ENCODE measurements around the gene RFX2.
A peak's percentile ranks its signal among the peaks of the same experiment; 100 is the strongest.
"Not testable (repeated sequence)": the region's sequence is repeated elsewhere in the genome, so short reads cannot be mapped to it uniquely, and the experiment has no call there.

Gene RFX2

GRCh38 chr19:6033744-6034264 is 76.5 kb downstream of the RFX2 start:
- DNase-seq: no peak

- no peak for DNase-seq
Observed at GRCh38 chr19:6032827-6033226, 77.5 kb downstream of the RFX2 start.

DNA sequence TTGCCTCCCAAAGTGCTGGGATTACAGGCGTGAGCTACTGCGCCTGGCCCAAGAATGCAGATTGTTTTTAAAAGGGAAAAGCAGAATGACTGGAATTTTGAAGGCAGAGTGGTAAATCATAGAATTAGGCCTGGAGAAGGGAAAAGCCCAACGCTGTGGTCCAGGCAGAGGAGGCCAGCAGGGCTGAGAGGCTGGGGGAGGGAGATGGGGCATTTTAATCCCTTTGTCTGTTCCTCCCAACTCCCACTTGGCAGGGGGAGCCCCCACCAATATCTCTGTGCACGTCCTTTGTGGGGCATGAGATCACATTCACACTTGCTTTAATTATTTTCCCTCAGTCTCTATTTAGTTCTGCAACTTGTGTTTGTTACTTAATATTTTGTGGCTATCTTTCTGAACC is 77.9 kb downstream of the RFX2 start:
- DNase-seq: no peak

GRCh38 chr19:6030214-6030507 is 80.1 kb downstream of the RFX2 start:
- DNase-seq: peak; percentile 71

GRCh38 chr19:6026390-6027227 is 83.7 kb downstream of the RFX2 start:
- DNase-seq: no peak

GRCh38 chr19:6024756-6025155 is 85.5 kb downstream of the RFX2 start:
- not testable (repeated sequence) for DNase-seq

DNA sequence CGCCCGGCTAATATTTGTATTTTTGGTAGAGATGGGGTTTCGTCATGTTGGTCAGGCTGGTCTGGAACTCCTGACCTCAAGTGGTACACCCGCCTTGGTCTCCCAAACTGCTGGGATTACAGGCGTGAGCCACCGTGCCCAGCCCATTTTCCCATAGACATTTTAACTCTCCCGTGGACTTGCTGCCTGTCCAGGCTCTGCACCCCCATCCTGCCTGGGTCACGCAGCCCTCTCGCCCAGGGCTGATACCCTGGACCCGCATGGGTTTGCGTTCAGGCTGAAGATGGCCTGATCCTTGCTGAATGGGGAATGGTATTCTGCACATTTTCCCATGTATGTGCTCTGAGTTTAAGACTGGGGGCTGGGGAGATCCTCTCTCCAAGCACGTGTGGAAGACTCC is 86.4 kb downstream of the RFX2 start:
- DNase-seq: no peak

- DNase-seq: no peak
Observed at GRCh38 chr19:6023085-6023682, 87.1 kb downstream of the RFX2 start.

DNA sequence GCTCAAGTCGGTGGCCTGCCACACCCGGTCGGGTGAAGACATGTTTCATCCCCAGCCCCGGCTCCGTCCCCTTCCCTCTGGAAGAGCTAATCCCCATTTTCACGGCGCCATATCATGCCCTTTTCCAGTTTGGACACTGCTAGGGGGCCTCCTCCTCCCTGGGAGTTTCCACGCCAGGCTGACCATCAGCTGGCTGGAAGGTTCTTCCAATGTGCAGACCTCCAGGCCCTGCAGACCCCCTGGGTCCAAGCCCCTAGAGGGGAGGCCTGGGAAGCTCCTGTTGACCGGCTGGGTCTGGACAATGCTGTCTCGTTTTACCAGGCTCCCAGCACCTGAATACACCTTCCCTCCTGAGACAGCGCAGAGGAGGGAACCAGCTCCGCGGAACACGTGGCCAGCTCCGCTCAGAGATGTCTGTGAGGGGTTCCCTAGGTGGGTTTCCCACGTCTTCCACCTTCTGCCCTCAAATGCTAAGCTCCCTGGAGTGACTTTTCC is 87.7 kb downstream of the RFX2 start:
- DNase-seq: no peak

GRCh38 chr19:6021878-6022569 is 88.3 kb downstream of the RFX2 start:
- DNase-seq: peak; percentile 83

DNA sequence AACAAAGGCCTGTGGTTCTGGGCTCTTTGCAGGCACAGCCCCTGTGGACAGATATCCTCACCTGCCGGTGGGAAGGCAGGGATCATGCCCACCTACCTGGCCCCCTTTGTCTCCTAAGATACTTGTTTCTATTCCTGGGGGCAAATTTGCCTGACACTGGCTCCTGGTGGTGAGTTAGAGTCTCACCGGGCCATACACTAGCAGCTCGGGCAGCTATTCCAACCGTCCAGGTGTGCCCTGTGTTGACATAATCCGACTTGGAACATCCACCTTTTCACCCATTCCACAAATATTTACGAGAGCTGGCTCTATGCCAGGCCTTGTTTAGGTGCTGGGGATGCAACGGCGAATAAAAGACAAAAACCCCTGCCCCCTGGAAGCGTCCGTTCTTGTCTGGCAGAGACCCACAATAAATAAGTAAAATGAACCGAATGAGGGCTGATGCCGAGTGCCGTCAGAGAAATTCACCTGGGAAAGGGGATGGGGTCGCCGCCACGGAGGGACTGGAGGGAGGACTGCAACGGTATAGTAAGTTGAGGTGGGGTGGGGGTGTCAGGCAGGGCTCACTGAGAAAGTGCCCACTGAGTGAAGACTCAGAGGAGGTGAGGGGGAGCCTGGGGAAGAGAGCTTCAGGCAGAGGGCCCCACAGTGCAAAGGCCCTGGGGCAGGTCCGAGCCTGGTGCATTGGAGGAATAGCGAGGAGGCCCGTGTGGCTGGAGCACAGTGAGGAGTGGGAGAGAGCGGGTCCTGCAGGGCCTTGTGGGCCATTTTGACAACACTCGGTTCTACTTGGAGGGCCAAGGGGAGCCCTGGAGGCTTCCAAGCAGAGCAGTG is 89.1 kb downstream of the RFX2 start:
- DNase-seq: no peak

DNA sequence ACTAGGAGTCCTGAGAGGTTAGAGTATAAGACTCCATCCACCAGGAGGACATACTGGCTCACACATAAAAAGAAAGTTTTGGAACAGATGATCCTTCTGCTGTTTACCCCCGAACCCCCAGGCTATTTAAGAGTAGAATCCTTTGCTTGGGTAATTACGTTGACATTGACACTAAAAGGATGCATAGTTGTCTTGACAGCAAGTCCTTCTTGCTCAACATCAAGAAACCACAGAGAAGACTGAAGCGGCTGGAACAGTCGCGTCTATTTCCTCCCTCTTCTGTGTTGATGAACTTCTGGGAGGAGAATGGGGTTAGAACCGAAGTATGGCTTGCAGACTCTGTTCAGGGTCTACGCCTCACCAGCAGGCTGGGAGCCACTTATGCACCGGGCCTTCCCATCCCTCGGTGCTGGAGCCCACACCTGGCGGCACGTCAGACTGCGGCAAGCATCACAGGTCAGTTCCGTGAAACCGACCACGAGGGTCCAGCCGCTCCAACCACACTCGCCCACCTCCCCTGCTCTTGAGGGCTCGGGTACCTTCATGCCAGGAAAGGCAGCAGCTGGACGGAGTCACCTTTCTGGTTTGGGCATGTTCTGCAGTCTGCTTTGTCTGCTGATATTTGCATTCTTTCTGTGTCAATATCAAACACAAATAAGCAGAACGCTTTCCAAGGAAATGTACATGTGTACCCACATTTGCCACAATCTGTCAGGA is 90.0 kb downstream of the RFX2 start:
- DNase-seq: no peak

DNA sequence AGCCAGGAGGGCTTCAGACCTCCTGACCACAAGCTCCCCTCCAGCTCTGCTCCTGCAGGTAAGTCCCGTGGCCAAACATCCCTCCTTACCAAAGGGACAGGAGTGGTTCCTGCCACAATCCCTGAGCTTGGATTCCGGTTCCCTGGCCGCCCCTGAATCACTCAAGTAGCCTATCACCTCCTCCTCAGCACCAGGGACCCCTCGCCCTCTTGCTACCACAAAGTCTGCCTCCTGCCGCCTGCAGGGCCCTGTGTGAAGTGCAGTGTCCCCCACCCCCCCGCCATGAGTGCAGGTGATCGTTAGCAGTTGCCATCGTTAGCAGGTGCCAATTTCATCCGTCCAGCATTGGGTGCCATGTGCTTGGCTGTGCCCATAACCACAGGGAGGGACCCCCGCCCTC is 91.5 kb downstream of the RFX2 start:
- no peak for DNase-seq

GRCh38 chr19:6017576-6017975 is 92.7 kb downstream of the RFX2 start:
- no peak for DNase-seq

DNA sequence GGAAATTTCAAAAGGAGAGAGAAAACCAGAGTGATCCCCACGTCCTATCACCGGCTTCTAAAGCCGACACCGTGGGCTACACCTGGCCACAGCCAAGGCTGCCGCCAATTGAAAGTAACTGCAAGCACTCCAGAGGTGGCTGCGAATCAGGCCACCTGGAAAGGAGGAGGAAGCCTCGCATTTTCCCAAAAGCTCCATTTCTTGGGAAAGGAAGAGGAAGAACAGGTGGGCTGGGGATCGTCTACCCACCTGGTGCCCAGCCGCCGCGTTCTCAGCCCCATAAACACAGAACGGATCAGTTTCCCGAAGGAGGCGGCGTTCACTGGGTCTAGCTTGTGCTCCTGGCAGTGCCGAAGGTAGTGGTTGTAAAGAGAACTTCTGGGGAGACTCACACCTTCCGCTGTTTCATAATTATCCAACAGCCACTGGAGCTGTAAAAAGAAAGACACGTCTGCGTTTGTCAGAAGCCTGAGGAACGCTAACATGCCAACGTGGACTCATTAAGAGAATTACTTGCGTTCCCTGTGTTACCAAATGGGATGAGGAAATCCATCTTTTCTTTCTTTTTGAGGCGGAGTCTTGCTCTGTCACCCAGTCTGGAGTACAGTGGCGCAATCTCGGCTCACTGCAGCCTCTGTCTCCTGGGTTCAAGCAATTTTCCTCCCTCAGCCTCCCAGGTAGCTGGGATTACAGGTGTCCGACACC is 94.3 kb downstream of the RFX2 start:
- no peak for DNase-seq

DNA sequence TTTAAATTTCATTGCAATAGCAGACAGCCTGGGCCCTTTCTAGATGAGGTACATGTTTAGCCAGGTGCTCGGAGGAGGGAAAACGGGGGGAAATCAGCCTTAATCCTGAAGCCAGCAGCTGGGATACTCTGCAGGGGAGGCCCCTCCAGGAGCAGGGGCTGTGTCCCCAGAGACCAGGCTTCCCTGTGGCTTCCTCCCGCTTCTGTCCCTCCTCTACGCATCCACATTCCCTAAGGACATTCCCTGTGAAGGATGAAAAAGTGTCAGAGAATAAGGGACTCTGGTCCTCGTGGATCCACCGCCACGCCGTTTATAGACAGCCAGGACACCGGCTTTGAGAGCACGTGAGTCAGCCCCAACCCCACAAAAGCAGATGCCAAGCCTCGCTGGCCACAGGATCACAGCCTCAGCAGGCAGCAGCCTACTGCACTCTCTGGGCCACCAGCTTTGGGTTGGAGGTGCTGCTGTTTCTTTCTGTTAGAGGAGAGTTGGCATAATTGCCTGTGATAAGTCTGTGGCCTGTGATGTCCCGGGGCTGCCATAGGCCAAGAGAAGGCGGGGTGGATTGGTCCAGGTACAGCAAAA is 95.7 kb downstream of the RFX2 start:
- no peak for DNase-seq

- DNase-seq: no peak
Observed at GRCh38 chr19:6012426-6013170, 97.7 kb downstream of the RFX2 start.

DNA sequence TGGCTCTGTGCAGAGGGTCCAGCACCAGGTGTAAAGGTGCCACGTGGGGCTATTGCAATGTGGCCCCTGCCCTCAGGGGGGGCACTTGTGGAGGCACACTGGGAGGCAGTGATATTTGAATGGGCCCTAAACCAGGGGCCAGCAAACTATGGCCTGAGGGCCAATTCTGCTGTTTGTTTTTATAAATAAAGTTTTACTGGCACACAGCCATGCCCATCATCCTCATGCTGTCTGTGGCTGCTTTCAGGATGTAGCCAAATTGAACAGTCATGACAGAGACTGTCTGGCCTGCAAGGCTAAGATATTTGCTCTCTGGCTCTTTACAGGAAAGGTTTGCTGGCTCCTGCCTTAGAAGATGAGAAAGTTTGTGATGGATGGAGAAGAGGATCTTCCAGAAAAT is 98.5 kb downstream of the RFX2 start:
- DNase-seq: no peak

DNA sequence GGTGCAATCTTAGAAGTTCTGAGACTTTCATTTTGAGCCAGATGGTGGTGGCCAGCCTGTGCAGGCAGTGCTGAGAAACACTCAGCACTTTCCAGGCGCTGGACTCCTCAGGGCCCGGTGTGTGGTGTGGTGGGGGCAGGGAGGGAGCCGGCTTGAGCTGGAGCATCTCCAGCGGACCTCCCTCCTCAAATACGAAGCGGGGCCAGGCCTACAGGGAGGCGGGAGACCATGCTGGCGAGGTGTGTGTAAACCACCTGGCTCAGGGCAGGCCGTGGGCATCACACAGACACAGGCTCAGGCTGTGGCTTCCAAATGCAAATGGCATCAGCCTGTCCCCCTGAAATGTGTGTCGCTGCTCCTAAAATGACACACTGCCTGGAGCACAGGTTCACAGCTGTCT is 99.1 kb downstream of the RFX2 start:
- no peak for DNase-seq

DNA sequence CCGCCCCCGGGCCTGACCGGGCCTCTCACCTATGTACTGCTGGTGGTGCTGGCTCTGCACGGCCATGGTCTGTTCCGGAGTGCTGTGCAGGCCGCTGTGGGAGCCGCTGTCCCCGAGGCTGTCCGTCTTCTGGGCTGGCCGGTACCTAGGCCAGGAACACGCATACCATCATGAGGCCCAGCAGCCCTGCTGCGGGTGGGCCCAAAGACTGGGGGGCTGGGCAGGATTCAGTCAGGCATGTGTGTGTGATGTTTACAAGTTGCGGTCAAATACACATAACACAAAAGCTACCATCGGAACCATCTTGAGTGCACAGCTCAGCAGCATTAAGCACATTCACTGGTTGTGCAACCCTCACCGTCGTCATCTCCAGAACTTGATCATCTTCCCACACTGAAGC is 100.2 kb downstream of the RFX2 start:
- no peak for DNase-seq
